Spleen (tissue), 11 donors: ENCODE results near the gene MAMLD1. TPM values are rescaled to one million over a fixed set of nuclear protein-coding genes. Genes with fewer than 3 reads are reported as not detected.

ENCODE experiments used
- DNase-seq: peaks from one replicate; pipeline ENCODE4 v3.0.0-alpha.2; 2020
- H3K27ac ChIP-seq, 8 donors: fragments of 200-600 bp; sonication (generic) in 7 of 8; 1 replicate in 4 of 8; 2 replicates in 4 of 8; pipeline versions ENCODE4 v1.5.0 to v1.8.0; 2016 to 2021; ENCODE audit warnings: inconsistent platforms in 4 of 8, mild to moderate bottlenecking in 4 of 8, moderate library complexity in 1 of 8
- H3K27me3 ChIP-seq, 7 donors: fragments of 200-600 bp; sonication (generic) in 6 of 7; replicated peaks in 1 of 7; 1 replicate in 4 of 7; 2 replicates in 3 of 7; pipeline versions ENCODE4 v1.5.0 to v1.8.0; 2016 to 2021; ENCODE audit warnings: inconsistent platforms in 3 of 7, mild to moderate bottlenecking in 1 of 7
- H3K36me3 ChIP-seq, 6 donors: fragments of 200-600 bp; sonication (generic) in 5 of 6; 1 replicate in 4 of 6; 2 replicates in 2 of 6; pipeline versions ENCODE4 v1.5.0 to v1.8.0; 2016 to 2021; ENCODE audit warnings: inconsistent platforms in 2 of 6
- H3K4me1 ChIP-seq, 6 donors: fragments of 200-600 bp; sonication (generic) in 5 of 6; 1 replicate in 3 of 6; 2 replicates in 3 of 6; pipeline versions ENCODE4 v1.5.0 to v1.8.0; 2016 to 2021; ENCODE audit warnings: inconsistent platforms in 3 of 6
- H3K4me3 ChIP-seq, 8 donors: fragments of 200-600 bp; sonication (generic) in 7 of 8; 1 replicate in 4 of 8; 2 replicates in 4 of 8; pipeline versions ENCODE4 v1.5.0 to v1.8.0; 2016 to 2021; ENCODE audit warnings: inconsistent platforms in 4 of 8, mild to moderate bottlenecking in 4 of 8, moderate library complexity in 2 of 8
- H3K9me3 ChIP-seq, 8 donors: fragments of 200-600 bp; sonication (generic) in 7 of 8; 1 replicate in 4 of 8; 2 replicates in 4 of 8; pipeline versions ENCODE4 v1.5.0 to v1.8.0; 2016 to 2021; ENCODE audit warnings: inconsistent platforms in 4 of 8
- POLR2A ChIP-seq, 3 donors: fragments of 450-650 bp; IDR thresholded peaks; one replicate each; pipeline ENCODE4 v1.5.1; 2017; ENCODE audit warnings: antibody characterized with exemption in 3 of 3, mild to moderate bottlenecking in 1 of 3
- POLR2AphosphoS5 ChIP-seq, 3 donors: sonication (generic); formaldehyde crosslinking; IDR thresholded peaks; one replicate each; pipeline ENCODE4 v1.5.1; 2017; ENCODE audit warnings: antibody characterized with exemption in 3 of 3
- WGBS, 5 donors: extraction: QIAGEN DNeasy Blood & Tissue Kit in 3 of 5; methylation state at CpG; one replicate each; pipeline versions ENCODE4 v1.1.5 to v1.1.7; 2013 to 2018; 5-methylcytosine and 5-hydroxymethylcytosine counted together
- intact Hi-C: fragments of 100-400 bp; cut with DNase I; formaldehyde crosslinking; loops from one replicate; pipeline ENCODE4 v1.15.0; 2023; ENCODE audit warnings: low total_unique reads
- polyA plus RNA-seq, 3 donors: library from polyadenylated mRNA; stranded (reverse); fragments of 200-250 nt; gene quantifications; one replicate each; pipeline ENCODE4 v1.2.1, GENCODE V29; 2013
- total RNA-seq, 7 donors: library from RNA; depleted of rRNA in 3 of 7; stranded (reverse); fragments of >200 nt in 3 of 7; fragmentation: NEBNext Ultra II Directional in 4 of 7; extraction: Animal tissue kit (Norgen Biotek cat#: 25700) in 4 of 7; gene quantifications; one replicate each; pipeline versions ENCODE4 v1.1.0 to v1.2.1, GENCODE V29; 2016 to 2021
- TF ChIP-seq, protein P1 (sequence below), 11 experiments: fragments of 200-600 bp in 7 of 11; fragments of 450-650 bp in 4 of 11; sonication (generic) in 4 of 11; IDR thresholded peaks in 8 of 11; conservative IDR thresholded peaks in 3 of 11; 1 replicate in 7 of 11; 2 replicates in 4 of 11; pipeline versions ENCODE4 v1.4.0 to v1.8.0; 2016 to 2021; ENCODE audit warnings: antibody characterized with exemption in 11 of 11, inconsistent platforms in 4 of 11, mild to moderate bottlenecking in 1 of 11
- donor health status: healthy with polysubstance abuse.
- donor health status: DM: no; HTN: no; CAD: no; lungs with moderate emphysema.
- donor health status: DM: no; HTN: no; CAD: no.
- donor health status: Bipolar disorder and iron deficiency.
- donor health status: healthy.
- donor health status: DM: no; HTN: no; CAD: no.
- donor health status: DM: yes; HTN: yes; CAD: no.

MAMLD1 gene
- total and polyA plus RNA-seq, 10 donors: 1.2 to 7.3 (median 3.7) TPM

- TF ChIP-seq POLR2A (IDR thresholded peaks at IDR 0.05) (no peak), POLR2AphosphoS5 (IDR thresholded peaks at IDR 0.05) (no peak)
- TF ChIP-seq, protein P1, sequence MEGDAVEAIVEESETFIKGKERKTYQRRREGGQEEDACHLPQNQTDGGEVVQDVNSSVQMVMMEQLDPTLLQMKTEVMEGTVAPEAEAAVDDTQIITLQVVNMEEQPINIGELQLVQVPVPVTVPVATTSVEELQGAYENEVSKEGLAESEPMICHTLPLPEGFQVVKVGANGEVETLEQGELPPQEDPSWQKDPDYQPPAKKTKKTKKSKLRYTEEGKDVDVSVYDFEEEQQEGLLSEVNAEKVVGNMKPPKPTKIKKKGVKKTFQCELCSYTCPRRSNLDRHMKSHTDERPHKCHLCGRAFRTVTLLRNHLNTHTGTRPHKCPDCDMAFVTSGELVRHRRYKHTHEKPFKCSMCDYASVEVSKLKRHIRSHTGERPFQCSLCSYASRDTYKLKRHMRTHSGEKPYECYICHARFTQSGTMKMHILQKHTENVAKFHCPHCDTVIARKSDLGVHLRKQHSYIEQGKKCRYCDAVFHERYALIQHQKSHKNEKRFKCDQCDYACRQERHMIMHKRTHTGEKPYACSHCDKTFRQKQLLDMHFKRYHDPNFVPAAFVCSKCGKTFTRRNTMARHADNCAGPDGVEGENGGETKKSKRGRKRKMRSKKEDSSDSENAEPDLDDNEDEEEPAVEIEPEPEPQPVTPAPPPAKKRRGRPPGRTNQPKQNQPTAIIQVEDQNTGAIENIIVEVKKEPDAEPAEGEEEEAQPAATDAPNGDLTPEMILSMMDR (IDR thresholded peaks at IDR 0.05 in 8 of 11, conservative IDR thresholded peaks at IDR 0.05 in 3 of 11): no peak
- Histone ChIP-seq H3K9me3 (no peaks in the 10 kb centered on the region), H3K27me3 (no peaks in the 10 kb centered on the region), H3K4me3 (no peak overlapping the region), H3K36me3 (no peaks in the 10 kb centered on the region), H3K27ac (peak overlapping the region in 2 of 8 donors; percentile 82 to 85), H3K4me1 (peaks cover 4 to 40% (median 23%) of the 10 kb centered on the region in 6 donors)
- no peak for DNase-seq
- intact Hi-C loops: no loop called here
- WGBS, 5 donors: 70 to 85% (median 81%) methylated on average over 8 to 11 of the region's 11 CpGs
Observed at GRCh38 chrX:150544222-150544787, 181.2 kb downstream of the MAMLD1 start.

DNA sequence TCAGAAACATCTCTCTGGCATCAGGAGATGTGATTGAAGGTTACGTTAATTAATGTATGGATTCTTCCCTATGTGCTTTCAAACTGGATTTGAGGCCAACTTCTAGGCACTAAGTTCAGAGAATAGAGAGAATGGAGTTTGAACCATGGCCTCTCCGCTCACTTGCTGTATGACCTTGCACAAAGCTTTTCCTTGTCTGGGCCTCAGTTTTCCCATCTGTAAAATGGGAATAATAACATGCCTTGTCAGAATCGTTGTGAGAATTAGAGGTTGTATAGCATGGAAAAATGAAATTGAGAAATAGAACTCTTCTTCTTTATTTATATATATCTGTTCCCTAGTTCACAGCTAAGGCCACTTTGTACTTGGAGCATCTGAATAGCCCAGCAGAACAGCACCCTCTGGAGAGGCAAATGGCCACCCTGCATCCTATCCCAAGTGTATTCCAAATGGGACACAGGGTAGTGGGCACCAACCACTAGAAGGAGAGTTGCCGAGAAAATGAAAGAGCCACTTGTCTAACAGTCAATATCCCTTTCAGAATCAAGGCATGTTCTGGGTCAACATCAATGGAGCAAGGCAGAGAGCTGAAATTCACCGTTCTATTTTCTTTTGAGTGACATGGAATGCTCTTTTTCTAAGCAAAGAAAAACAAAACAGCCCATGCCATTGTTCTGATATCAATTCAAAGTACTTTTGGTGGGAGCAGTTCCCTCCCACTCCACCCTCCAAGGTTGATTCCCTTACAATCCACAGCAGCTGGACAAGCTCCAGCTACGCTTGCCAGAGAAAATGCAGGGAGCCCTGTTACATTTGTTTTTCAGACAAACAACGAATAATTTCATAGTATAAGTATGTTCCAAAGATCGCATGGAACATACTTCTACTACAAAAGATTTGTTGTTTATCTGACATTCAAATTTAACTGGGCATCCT, 182.0 kb downstream of the MAMLD1 start:
- no peak for DNase-seq
- no peaks in the 10 kb centered on the region for H3K9me3 ChIP-seq
- TF ChIP-seq, protein P1 (IDR thresholded peaks at IDR 0.05 in 8 of 11, conservative IDR thresholded peaks at IDR 0.05 in 3 of 11): no peak
- TF ChIP-seq POLR2AphosphoS5 (IDR thresholded peaks at IDR 0.05) (no peak), POLR2A (IDR thresholded peaks at IDR 0.05) (no peak)
- no peaks in the 10 kb centered on the region for H3K27me3 ChIP-seq
- peak overlapping the region in 6 of 8 donors; percentile 78 to 85 (median 82) for H3K27ac ChIP-seq
- no peak overlapping the region for H3K4me3 ChIP-seq
- no peaks in the 10 kb centered on the region for H3K36me3 ChIP-seq
- peaks cover 4 to 40% (median 23%) of the 10 kb centered on the region in 6 donors for H3K4me1 ChIP-seq
- 74 to 94% (median 80%) methylated on average over 8 of the region's 8 CpGs for WGBS, 5 donors
- intact Hi-C loops: no loop called here

DNA sequence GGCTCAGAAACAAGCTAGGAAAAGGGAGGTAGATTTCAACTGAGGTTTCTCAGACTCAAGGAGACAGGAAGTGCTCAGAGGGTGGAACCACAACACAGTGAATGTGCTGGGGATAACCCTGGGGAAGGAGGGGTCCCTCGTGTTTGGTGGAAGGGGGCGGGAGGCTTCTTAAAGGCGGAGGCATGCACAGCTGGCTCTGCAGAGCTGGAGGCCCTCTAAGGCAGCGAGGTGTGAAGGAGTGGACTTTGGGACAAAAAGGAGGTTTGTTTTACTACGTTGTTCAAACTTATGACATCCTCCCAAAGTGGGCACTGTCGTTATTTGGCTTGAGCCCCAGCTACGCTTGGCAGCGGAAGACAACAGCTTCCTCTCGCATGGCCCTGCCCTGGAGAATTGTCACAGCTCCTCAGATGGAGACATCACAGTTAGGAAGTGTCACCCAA, 183.6 kb downstream of the MAMLD1 start:
- Histone ChIP-seq H3K36me3 (no peaks in the 10 kb centered on the region), H3K9me3 (no peaks in the 10 kb centered on the region), H3K27ac (peak overlapping the region; percentile 51 to 85 (median 80)), H3K4me3 (peak overlapping the region in 2 of 8 donors; percentile 17 to 66), H3K4me1 (peaks cover 4 to 40% (median 23%) of the 10 kb centered on the region in 6 donors), H3K27me3 (no peaks in the 10 kb centered on the region)
- DNase-seq: no peak
- TF ChIP-seq POLR2A (IDR thresholded peaks at IDR 0.05) (no peak), POLR2AphosphoS5 (IDR thresholded peaks at IDR 0.05) (peak in 2 of 3 donors; percentile 16 to 35)
- TF ChIP-seq, protein P1 (IDR thresholded peaks at IDR 0.05 in 8 of 11, conservative IDR thresholded peaks at IDR 0.05 in 3 of 11): no peak
- 3 to 48% (median 19%) methylated on average over 5 to 9 of the region's 9 CpGs for WGBS, 5 donors
- intact Hi-C loops: no loop called here
